Globus pallidus (tissue), 1 donor: Measurements from ENCODE around the gene PCBP3.
"Not testable (repeated sequence)": the region's sequence is repeated elsewhere in the genome, so short reads cannot be mapped to it uniquely, and the experiment has no call there.

Experiments used
- DNase-seq: peaks from one replicate; pipeline ENCODE4 v3.0.0-alpha.2; 2015; ENCODE audit warnings: low spot score

The PCBP3 gene

DNA sequence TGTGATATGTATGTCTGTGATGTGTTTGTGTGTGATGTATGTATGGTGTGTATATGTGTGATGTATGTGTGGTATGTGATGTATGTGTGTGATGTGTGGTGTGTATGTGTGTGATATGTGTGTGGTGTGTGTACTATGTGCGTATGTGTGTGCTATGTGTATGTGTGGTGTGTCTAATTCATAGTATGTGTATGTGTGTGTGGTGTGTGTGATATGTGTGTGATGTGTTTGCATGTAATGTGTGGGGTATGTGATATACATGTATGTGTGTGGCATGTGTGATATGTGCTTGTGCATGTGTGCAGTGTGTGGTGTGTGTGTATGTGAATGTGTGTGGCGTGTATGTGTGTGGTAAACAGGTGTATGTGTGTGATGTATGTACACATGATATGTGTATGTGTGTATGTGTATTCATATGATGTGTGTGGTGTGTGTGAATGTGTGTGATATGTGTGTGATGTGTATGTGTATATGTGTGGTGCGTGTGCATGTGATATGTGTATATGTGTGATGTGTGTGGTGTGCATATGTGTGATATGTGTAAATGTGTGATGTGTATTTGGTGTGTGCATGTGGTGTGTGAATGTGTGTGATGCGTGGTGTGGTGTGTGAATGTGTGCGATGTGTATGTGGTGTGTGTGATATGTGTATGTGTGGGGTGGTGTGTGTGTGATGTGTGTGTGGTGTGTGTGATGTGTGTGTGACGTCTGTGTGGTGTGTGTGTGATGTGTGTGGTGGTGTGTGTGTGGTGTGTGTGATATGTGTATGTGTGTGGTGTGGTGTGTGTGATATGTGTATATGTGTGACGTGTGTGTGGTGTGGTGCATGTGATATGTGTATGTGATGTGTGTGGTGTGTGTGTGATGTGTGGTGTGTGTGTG lies 8.0 kb upstream of the PCBP3 start:
- DNase-seq: no peak

DNA sequence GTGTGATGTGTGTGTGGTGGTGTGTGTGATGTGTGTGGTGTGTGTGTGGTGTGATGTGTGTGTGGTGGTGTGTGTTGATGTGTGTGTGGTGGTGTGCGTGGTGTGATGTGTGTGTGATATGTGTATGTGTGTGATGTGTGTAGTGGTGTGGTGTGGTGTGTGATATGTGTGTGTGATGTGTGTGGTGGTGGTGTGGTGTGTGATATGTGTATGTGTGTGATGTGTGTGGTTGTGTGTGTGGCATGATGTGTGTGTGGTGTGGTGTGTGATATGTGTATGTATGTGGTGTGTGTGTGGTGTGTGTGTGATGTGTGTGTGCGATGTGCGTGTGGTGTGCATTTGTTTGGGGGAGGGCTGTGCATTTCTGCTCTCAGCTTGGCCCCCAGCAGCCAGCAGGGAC lies 7.1 kb upstream of the PCBP3 start:
- DNase-seq: no peak

DNA sequence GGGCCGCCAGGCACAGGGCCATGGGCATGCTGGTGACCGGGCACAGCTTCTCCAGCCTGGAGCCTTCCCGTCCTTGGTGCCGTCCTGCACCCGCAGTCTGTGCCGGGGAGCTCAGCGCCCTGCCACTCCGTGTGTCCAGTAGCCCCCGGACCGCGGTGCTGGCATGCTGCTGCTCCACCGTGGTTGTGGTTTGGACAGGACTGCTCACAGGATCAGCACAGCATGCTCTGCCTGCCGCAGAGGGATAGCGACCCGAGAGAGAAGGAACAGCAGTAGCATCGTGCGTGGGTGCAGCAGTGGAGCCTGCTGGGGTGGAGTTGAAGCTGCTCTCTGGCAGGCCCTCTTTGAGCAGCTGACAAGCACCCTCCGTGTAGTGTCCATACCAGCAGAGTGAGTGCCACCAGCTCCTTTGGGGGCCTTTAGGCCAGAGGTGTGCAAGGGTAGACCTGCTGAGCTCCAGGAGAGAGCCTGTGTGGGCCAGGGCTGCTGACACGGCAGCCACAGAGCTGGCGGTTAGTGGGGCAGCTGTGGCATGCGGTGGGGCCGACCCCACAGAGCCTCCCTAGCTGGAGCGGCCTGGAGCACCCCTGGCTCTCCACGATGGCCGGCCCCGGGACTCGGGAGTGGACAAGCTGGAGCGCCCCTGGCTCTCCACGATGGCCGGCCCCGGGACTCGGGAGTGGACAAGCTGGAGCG lies 6.4 kb upstream of the PCBP3 start:
- no peak for DNase-seq

DNA sequence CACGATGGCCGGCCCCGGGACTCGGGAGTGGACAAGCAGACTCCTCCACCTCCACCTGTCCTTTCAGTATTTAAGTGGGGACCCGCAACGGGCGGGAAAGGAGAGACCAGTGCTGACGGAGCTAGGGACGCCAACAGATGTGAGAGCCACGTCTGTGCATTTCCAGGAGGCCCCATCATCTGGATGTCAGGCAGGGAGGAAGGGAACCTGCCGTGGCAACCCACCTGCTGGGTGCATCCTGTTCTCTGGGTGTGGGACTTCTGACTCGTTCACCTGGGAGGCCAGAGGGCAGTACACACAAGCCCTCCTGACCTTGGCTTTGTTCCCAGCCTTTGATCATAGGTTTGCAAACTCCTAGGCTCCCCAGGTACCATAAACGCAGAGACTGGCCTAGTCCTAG lies 5.6 kb upstream of the PCBP3 start:
- DNase-seq: no peak

DNA sequence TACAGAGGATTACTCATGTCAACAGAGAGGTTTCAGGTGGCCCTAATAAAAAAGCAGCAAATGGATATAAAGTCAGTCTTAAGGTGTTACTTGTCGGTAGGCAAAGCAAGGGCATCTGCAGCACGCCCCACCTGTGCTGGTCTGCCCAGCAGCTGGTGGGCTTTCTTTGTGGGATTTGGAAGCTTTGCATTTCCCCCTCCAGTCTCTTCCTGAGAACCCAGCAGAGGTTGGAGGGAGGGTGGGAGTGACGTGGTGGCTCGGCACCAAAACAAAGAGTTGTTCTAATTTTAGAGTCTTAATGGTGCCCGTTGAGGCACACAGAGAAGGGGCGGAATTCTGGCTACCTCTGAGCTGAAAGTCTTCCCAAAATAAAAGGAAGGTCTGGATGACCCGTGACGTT lies 4.8 kb upstream of the PCBP3 start:
- no peak for DNase-seq

DNA sequence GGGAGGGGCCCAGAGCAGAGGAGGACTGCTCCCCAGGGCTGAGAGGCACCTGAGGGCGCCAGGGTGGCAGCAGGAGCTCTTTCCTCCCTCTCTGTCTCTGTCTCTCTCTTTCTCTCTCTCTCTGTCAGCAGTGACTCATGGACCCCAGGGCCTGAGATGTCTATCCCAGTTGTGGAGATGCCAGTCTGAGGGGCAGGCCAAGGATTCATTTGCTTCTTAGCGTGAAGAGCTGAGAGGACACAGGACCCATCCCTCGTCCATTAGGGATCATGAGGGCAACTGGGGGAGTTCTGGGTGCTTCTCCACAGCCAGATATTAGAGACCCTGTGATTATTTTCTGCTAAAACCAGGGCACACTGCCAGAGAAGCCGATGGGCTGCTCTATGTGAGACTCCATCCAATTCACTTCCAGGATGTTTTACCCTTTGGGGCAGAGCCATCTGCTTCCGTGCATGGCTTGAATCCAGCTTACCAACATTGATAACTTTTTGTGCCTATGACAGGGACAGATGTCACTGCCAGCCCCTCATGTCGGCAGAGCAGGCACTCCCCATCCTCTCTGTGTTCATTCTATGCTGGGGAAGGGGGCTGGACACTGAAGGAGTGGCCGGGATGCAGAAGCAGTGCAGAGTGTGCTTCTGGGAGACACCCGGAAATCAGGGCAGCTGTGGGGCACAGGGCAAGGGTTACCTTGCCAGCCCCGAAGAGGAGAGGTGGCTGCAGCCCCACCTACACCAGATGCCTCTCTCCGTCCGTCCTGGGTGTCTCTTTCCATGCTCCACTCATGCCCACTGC lies 4.1 kb upstream of the PCBP3 start:
- no peak for DNase-seq

DNA sequence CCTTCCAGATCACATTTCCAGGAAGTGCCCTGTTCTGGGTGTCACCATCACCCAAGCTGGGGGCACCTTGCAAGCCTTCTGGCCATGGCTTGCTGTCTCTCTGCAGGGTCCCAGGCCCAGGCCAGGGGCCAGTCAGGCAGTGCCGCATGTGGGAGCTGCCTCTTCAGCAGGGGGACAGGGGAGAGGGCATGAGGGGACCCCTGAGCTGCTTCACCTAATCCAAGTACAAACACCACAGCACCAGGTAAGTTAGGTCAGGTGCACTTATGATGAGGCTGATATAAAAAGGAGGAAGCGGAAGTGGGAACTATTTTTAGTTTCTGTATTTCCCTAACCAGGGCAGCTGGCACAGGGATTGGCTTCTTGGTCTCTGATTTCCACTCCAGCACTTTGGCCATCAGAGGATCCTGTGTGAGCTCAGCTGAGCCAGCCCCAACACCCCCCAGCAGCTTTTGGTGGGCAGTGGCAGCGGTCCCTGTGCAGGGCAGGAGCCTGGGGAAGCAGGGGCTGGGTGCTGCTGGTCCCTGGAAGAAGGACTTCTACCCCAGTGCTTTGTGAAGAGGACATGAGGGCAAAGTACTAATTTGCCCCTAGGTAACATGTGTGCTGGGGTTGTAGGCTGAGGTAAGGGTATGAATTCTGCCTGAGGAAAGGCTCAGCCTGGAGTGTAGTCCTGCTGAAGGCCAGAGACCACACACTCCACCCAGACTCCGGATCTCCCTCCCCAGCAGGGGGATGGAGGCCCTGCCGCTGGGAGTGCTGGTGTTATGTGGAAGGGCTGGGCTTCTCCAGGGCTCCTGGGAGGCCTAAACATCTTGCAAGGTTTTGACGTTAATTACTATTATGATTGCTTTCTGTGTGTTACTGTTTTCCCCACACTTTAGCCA lies 3.3 kb upstream of the PCBP3 start:
- DNase-seq: no peak

DNA sequence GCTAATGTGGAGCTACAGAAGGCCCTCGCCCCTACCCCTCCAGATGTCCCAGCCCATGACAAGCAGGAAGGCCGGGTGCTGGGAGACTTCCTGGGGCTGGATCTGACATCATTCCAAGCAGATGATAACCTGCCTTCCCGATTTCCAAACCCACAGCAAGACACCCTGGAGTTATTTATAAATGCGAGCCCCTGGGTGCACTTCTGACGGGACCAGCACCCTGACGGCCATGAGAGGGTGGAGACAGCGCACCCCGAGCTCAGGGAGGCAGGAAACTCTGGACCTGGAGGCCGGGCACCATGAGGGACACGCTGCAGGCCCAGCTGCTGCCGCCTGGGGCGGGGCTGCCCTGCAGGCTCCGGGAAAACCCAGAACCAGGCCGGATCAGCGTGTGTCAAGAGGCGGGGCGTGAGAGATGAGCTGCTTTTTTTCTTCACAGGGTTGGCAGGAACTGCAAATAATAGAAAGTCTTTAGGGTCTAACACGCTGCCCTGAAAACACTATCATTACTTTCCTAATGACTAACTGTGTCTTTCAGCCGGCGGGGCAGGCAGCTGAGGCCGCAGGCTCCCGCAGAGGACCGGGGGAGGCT lies 2.5 kb upstream of the PCBP3 start:
- DNase-seq: no peak

DNA sequence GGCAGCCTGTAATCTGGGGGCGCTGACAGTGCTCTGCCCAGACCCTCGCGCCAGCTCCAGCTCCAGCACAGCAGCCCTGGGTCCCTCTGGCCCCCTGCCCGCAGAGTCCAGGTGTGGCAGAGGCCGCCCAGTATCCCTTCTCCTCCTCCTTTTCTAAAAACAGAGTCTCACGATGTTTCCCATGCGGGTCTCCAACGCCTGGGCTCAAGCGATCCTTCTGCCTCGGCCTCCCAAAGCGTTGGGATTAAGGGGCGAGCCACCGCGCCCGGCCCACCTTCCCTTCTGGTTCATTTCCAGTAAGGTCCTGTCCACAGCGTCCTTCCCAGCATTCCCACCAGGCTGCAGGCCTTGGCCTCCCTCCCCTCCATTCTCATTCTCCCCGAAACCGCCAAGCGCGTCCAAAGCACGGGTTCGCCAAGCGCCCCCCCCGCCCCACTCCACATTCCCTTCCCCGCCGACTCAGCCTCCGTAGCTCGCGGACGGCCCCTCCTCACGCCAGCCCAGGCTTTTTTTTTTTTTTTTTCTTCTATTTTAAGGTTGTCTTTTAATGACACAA lies 2.0 kb upstream of the PCBP3 start:
- no peak for DNase-seq

DNA sequence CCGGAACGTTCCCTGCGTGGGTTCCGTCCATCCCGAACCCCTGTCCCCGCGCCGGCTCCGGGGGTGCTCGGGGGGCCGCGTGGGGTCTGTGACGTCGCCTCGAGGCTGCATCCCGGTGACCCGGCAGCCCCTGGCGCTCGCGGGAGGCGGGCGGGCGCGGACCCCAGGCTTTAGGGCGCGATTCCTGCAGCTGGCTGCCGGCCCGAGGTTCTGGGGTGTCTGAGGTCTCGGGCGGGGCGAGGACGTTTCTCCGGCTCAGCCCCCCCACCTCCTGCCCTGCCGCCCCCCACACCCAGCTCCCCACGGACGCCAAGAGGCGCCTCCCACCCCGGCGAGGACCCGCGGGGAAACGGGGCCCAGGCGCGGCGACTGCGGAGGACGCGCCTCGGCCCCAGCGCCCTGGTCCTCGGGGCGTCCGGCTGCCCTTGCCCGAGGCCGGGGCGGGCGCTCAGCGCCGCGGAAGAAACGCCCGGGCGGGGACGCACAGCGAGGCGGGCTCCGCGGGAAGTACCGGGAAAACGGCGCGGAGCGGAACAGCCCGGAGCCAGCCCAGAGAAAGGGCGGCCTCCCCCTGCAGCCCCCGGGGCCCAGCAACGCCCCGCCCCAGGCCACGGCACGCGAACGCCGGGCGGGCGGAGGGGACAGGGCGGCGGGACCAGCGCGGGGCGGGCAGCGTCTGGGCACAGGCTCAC lies 1.3 kb upstream of the PCBP3 start:
- no peak for DNase-seq

DNA sequence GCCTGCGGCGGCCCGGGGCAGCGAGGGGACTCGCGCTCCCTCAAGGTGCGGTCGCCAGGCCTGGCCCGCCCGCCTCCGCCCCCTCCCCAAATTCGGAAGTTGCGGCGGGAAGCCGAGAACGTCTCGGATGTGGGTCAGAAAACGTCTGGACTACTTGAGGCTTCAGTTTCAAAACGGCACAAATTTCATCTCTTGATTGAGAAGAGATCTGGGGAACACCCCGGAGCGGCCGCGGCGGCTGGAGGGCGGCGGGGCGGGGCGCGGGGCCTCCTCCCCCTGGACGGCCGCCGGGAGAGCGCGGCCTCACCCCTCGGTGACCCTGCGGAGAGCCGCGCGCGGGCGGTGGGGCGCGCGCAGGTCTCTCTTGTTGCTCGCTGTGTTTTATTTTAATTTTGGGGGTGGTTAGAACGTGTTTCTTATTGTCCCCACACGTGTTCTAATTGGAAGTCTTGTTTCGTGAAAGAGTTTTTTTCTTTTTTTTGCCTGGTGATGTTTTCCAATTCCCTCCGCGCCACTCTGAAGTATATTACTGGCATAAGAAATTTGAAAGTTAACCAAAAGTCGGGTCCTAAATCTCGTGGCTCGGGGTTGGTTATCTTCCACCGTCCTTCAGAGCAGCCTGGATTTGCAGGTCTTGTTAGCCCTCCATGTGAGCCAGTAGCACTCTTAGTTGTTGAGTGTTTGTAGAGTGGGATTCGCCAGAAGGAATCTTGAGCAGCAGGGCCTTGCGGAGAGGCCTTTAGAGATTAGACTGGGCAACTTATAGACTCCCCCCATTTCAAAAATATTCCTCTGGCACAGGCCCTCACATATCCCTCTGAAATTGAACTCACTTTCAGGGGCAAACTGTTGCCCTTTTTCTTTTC lies 749 bp downstream of the PCBP3 start:
- DNase-seq: no peak

DNA sequence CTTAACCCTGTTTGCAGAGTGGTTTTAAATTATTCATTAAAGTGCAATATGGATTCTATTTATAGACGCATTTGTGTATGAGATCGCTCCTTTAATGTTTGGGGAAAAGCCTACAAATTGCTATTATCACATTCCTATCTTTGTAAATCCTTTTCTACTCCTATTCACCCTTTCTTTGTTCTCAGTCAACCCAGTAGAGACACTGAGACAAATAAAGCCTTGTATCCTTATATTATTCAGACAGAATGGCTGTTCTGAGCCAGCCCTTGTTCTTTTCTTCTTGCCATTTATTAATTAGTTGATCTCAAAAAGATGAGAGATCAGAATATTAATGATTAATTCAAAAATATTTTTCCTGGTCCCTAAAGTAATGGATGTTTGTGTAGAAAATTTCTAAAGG lies 8.4 kb downstream of the PCBP3 start:
- DNase-seq: peak; percentile 49

DNA sequence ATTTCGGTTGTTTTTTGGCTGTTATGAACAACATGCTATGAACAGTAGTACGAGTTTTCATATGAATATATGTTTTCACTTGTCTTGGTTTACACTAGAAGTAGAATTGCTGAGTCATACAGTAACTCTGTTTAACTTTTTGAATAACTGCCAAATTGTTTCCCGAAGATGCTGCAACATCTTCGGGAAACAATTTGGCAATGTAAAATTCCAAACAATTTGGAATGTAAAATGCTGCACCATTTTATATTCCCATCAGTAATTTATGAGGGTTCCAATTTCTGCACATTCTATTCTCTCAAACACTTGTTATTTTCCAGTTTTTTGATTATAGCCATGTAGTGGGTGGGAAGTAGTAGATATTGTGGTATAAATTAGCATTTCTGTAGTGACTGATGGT lies 11.6 kb downstream of the PCBP3 start:
- no peak for DNase-seq

DNA sequence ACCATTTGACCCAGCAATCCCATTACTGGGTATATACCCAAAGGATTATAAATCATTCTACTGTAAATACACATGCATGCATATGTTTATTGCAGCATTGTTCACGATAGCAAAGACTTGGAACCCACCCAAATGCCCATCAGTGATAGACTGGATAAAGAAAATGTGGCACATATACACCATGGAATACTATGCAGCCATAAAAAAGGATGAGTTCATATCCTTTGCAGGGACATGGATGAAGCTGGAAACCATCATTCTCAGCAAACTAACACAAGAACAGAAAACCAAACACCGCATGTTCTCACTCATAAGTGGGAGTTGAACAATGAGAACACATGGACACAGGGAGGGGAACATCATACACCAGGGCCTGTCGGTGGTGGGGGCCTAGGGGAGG lies 12.6 kb downstream of the PCBP3 start:
- DNase-seq: not testable (repeated sequence)

DNA sequence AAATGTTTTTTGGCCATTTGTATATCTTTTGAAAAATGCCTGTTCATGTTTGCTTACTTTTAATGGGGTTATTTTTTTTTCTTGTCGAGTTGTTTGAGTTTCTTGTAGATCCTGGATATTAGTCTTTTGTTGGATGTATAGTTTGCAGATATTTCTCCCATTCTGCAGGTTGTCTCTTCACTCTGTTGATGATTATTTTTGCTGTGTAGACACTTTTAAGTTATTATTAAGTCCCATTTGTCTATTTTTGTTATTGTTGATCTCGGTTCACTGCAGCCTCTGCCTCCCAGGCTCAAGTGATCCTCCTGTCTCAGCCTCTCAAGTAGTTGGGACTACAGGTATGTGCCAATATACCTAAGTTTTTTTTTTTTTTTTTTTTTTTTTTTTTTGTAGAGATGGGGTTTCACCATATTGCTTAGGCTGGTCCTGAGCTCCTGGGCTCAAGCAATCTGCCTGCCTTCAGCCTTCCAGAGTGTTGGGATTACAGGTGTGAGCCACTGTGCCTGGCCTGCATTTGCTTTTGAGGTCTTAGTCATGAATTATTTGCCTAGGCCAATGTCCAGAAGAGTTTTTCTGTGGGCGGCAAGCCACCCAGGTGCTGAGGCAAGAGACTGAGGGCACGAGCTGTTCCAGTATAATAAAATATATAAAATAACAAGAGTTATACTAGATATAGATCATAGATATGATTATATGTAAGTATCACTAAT lies 18.5 kb downstream of the PCBP3 start:
- not testable (repeated sequence) for DNase-seq

DNA sequence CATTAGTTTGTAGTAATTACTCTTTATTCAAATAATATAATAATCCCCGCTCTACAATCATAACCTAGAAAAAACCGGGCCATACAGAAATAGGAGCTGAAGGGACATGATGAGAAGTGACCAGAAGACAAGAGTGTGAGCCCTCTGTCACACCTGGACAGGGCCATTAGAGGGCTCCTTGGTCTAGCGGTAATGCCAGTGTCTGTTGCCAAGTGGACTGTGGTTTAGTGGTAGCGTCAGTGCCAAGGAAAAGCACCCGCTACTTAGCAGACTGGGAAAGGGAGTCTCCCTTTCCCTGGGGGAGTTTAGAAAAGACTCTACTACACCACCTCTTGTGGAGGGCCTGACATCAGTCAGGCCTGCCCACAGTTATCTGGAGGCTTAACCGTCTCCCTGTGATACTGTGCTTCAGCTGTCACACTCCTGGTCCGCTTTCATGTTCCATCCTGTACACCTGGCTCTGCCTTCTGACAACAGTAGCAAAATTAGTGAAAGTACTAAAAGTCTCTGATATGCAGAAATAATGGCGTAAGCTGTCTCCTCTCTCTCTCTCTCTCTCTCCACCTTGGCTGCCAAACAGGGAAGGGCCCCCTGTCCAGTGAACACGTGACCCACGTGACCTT lies 19.2 kb downstream of the PCBP3 start:
- not testable (repeated sequence) for DNase-seq

DNA sequence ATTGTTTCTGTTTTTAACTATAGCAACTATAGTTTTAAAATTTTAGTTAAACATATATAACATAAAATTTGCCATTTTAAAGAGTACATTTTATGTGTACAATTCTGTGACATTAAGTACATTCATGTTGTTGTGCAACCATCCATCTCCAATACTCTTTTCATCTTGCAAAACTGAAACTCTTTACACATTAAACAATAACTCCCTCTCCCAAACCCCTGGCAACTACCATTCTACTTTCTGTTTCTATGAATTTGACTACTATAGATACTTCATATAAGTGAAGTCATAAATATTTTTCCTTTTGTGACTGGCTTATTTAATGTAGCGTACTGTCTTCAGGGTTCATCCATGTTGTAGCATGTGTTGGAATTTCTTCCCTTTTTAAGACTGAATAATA lies 25.9 kb downstream of the PCBP3 start:
- DNase-seq: no peak

DNA sequence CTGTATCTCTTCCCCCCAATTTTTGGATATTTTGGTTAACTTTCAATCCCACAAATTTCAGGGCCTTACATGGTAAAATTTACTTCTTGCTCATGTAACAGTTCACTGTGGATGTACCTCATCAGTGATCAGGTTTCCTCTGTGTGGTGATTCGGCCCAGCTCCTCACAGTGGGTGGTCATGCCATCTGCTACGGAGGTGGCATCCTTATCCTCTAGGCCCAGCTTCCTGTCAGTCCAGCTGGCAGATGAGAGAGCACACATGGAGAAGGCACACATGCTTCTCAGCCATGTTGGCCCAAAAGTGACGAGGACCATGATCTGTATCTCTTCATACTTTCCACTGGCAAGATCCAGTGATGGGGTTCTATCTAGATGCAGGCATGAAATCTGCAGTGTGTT lies 27.2 kb downstream of the PCBP3 start:
- no peak for DNase-seq
